GM18867 (cell line): ENCODE results near the gene FAM53B.

Experiments
- ATAC-seq: cut with Tn5 transposase; IDR thresholded peaks from one replicate; pipeline ENCODE4 v1.9.1; 2021; ENCODE audit warnings: mild to moderate bottlenecking, moderate library complexity; ENCODE audit not compliant: unreplicated experiment

FAM53B gene

GRCh38 chr10:124602646-124603365, 141.4 kb downstream of the FAM53B start:
- no peak for ATAC-seq

GRCh38 chr10:124602121-124602561, 142.0 kb downstream of the FAM53B start:
- ATAC-seq: no peak

GRCh38 chr10:124601431-124602120, 142.6 kb downstream of the FAM53B start:
- ATAC-seq: peak; percentile 63

DNA sequence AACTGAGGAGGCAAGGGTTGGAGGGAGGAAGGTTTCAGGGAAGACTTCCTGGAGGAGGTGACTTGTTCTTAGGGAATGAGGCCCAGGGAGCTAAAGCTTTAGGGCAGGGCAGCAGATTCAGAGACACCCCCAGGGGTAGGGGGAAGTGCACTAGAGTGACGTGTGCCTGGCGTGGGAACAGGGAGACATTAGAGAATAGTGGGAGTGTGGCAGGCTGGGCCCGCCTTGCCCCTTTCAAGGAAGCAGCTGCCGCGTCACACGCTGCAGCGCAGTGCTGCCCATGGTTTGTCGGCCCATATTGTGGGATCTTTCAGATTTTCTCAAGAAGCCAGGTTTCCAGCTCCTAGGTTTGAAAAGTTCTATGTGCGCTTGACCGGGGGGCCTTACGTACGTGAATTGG, 143.2 kb downstream of the FAM53B start:
- ATAC-seq: peak; percentile 13

DNA sequence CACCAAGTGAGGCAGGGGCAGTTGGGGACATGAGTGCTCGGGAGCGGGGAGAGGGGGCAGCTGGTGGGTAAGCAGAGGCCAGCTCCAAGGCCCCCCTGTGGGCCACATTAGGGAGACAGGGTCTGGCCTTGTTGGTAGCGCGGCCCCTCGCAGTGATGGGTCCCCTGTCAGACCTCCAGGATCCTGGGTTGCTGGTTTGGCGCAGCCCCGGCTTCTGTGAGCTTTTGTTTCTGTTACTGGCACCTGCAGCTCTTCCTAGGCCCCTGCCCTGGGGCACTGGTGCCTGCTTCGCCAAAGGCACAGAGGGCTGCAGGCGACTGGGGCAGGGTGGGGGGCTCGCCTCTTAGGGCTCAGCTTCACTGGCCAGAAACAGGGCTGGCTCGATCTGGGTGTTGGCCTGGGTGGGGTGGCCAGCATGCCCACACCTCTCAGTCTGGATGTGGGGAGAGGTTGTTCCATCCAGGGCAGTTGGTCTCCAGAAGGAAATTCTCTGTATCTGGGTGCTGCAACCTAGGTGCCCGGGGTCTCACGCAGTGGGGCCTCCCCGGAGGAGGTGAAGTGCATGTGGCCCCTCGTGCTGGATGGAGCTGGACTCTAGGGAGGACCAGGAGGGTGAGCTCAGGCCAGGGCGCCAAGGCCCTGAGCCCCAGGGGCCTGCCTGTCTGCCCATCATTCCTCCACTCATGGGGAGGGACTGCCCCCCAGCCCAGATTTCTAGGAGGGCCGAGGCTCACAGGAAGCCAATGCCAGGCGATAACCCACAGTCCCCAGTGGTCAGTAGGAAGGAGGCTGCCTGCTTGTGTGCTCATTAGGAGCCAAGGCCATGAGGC, 143.9 kb downstream of the FAM53B start:
- no peak for ATAC-seq

DNA sequence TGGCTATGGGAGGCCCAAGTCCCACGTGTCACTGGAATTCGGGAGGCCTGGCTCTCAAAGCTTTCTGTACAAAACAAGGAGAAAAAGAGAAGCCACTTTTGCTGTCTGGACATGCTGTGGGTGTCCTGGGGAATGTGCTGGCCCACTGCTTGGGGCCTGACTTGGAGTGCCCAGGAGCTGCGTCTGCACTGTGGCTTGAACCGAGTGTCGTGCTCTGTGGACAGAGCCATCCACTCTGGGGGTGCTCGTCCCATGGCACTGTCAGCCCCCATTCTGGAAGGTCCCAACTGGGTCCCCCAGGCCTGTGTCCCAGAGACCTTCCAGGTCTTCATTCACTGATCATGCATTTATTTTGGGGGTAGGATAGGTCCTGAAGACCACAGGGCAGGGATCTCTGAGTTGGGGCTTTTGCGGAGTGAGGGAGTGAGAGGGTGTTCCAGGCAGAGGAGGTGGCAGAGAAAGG, 144.6 kb downstream of the FAM53B start:
- ATAC-seq: no peak

GRCh38 chr10:124598773-124599587, 145.2 kb downstream of the FAM53B start:
- no peak for ATAC-seq

DNA sequence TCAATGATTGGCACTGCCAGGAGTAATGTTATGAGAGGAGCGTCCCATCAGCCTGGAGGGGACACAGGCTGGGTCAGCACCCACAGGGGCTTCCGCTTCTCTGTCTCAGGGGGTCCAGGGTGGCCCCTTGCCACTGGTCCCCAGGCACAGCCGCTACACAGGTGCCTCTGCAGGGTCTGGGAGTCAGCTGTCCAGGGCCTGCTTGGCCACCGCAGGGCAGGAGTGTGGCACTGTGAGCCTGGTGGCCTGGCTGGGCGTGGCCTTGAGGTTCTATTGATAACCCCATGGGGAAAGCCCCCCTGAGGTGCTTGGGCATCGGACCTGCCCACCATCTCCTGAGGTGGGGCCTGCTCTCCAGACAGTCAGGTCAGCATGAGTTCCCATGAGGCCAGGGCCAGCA, 146.0 kb downstream of the FAM53B start:
- no peak for ATAC-seq

- ATAC-seq: no peak
Measured at GRCh38 chr10:124597846-124598165, 146.4 kb downstream of the FAM53B start.

DNA sequence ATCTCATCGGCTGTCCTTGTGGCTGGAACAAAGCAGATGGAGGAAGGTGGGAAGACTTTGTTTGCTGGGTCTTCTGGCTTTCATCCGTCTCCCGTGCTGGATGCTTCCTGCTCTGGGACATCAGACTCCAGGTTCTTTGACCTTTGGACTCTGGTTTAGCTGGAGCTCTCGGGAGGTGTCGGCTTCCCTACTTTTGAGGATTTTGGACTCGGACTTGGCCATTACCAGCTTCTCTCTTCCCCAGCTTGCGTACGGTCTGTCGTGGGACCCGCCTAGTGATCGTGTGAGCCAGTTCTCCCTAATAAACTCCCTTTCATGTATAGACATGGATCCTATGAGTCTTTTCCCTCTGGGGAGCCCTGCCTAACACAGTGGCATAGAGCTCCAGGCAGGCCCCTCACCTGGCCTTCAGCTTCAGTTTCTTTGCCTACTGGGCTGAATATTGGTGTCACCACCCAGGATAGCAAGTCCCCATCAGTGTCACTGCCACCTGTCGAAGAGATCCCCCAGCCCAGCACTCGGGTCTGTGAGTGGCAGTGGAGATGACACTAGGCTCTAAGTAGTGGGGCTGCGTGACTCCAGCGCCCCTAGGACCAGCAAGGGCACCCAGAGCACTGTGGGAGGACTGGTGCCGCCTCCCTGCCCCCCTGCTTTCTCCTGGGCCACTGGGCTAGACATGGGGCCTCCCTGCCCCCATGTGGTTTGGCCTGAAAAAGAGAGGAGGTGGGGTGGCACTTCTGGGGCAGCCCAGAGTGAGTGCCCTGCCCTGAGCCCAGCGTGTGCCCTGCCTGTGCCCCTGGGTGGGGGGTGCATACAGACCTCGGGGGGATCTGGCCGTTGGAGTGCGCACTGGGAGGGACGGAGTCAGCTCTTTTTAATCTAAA, 147.0 kb downstream of the FAM53B start:
- ATAC-seq: no peak

DNA sequence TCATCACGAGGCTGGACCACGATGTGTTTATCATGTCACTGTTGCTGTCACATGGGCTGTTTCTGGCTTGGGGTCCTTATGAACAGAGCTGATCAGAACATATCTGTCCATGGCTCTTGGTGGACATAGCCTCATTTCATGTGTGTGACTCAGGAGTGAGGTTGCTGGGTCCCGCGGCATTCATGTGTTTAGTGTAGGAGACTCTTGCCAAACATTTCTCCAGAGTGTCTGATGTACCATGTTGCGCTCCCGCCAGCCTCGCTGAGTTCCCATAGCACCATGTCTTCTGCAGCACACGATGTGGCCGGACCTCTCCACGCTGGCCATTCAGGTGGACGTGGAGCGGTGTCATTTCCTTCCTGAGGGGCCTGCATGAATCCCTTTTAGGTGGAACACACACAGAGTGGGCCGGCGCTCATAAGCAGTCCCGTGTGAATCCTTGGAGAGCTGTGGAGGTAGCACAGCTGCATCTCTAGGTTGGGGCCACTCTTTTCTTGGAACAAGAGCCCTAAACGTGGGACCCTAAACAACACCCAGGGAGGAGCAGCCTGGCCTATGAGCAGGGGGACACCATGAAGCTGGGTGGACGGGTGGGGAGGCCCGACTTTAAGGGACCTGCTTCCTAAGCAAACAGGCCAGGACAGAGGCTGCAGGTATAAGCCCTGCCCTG, 147.9 kb downstream of the FAM53B start:
- no peak for ATAC-seq

DNA sequence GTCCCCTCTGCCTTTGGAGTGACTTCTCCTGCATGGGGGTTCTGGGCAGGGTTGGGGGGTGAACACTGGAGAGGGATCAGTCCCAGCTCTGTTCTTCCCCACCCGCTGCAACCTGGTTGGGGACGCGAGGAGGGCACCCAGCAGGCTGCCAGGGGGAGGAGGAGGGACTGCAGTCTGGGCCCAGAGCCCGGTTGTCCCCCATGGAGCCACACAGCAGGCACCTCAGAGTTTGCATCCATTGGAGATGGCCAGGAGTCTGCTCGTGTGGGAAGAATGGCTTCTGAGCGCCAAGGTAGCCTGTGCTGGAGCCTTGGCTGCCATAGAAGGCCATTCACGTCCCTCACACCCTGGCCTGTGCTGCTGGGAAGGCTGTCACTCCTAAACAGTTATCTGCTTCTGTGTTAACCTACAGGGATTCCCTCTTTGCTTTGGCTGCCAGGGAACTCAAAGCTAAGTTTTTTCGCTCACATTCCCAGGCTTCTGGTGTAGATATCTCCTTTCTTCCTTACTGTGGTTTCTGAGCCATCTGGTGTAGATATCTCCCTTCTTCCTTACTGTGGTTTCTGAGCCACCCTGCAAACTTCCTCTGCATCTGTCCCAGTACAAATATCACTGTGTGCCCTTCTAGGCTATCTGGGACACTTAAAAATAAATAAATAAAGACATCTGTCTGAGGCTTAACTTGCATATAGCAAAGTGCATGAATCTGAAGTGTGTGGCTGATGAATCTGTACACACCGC, 148.9 kb downstream of the FAM53B start:
- ATAC-seq: no peak

- no peak for ATAC-seq
Measured at GRCh38 chr10:124594240-124594639, 149.9 kb downstream of the FAM53B start.

DNA sequence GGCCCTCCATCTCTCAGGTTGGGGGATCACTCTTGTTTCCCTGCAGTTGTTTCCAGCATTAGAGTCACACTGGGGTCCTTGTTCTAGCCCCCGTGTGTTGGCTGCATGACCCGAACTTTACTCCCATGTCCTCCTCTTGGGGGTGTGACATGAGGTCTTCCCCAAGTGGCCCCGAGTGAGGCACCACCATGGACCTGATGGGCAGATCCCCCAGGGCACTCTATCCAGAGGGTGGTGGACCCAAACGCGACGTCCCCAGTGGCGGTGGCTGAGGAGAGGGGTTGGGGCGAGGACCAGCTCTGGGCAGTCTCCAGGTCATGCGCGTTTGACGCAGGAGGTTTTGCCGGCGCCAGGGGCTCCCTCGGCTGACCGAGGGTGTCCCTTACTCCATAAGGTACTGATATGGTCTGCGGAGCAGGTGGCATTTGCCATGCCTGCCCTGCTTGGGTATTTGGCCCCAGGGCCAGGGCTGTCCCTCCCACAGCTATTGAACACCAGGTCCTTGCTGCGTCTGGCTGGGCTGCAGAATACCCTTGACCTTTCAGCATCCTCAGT, 150.7 kb downstream of the FAM53B start:
- ATAC-seq: no peak

- ATAC-seq: no peak
Measured at GRCh38 chr10:124592736-124593430, 151.3 kb downstream of the FAM53B start.

- ATAC-seq: no peak
Measured at GRCh38 chr10:124592101-124592500, 152.1 kb downstream of the FAM53B start.

GRCh38 chr10:124591123-124591495, 153.1 kb downstream of the FAM53B start:
- ATAC-seq: no peak
